Brain pericyte (primary cell): ENCODE data around the gene NRDC.
A peak's percentile ranks its signal among the peaks of the same experiment; 100 is the strongest.
"Not testable (repeated sequence)": the region's sequence is repeated elsewhere in the genome, so short reads cannot be mapped to it uniquely, and the experiment has no call there.

Experiments
- DNase-seq: peaks from one replicate; pipeline ENCODE4 v3.0.0-alpha.2; 2012; ENCODE audit warnings: low read depth, low spot score

The NRDC gene

GRCh38 chr1:51878616-51879336 lies at the start of gene NRDC:
Gene NRDC, minus strand, starts transcription at chr1:51878727. Its CDS starts 112 bp downstream, at chr1:51878615.
- DNase-seq, result peak; percentile 100

GRCh38 chr1:51927029-51927428 lies 48.5 kb upstream of the NRDC start:
- no peak for DNase-seq

- no peak for DNase-seq
These were observed 47.8 kb upstream of the NRDC start for GRCh38 chr1:51926171-51926812.

- no peak for DNase-seq
These were observed 45.9 kb upstream of the NRDC start for GRCh38 chr1:51924455-51924854.

- DNase-seq, result no peak
These were observed 43.5 kb upstream of the NRDC start for GRCh38 chr1:51922040-51922439.

GRCh38 chr1:51920130-51920529 lies 41.6 kb upstream of the NRDC start:
- no peak for DNase-seq

GRCh38 chr1:51919684-51920083 lies 41.2 kb upstream of the NRDC start:
- no peak for DNase-seq

GRCh38 chr1:51916587-51917405 lies 38.3 kb upstream of the NRDC start:
- no peak for DNase-seq

- DNase-seq, result no peak
These were observed 37.4 kb upstream of the NRDC start for GRCh38 chr1:51915951-51916350.

- DNase-seq, result no peak
These were observed 34.4 kb upstream of the NRDC start for GRCh38 chr1:51912881-51913280.

GRCh38 chr1:51910221-51911000 lies 31.9 kb upstream of the NRDC start:
- DNase-seq, result no peak

GRCh38 chr1:51908499-51908898 lies 30.0 kb upstream of the NRDC start:
- DNase-seq, result no peak

- DNase-seq, result no peak
These were observed 28.7 kb upstream of the NRDC start for GRCh38 chr1:51907079-51907702.

GRCh38 chr1:51906306-51907078 lies 28.0 kb upstream of the NRDC start:
- DNase-seq, result no peak

GRCh38 chr1:51902456-51902855 lies 23.9 kb upstream of the NRDC start:
- DNase-seq, result no peak

GRCh38 chr1:51901151-51901550 lies 22.6 kb upstream of the NRDC start:
- no peak for DNase-seq

- no peak for DNase-seq
These were observed 20.5 kb upstream of the NRDC start for GRCh38 chr1:51899022-51899421.

- no peak for DNase-seq
These were observed 19.7 kb upstream of the NRDC start for GRCh38 chr1:51898090-51898734.

GRCh38 chr1:51897699-51898031 lies 19.1 kb upstream of the NRDC start:
- DNase-seq, result no peak

- DNase-seq, result not testable (repeated sequence)
These were observed 16.2 kb upstream of the NRDC start for GRCh38 chr1:51894748-51895147.
